Colonic mucosa (tissue), 4 donors: ENCODE results near the gene CACNA1H. TPM values are rescaled to one million over a fixed set of nuclear protein-coding genes. Genes with fewer than 3 reads are reported as not detected.

Source experiments
- DNase-seq: peaks from one replicate; pipeline ENCODE4 v3.0.0-alpha.2; 2020
- H3K27ac ChIP-seq: fragments of 200-600 bp; one replicate; pipeline ENCODE4 v1.8.0; 2021
- H3K27me3 ChIP-seq: fragments of 200-600 bp; one replicate; pipeline ENCODE4 v1.8.0; 2021
- H3K36me3 ChIP-seq: fragments of 200-600 bp; one replicate; pipeline ENCODE4 v1.8.0; 2021
- H3K4me1 ChIP-seq: fragments of 200-600 bp; one replicate; pipeline ENCODE4 v1.8.0; 2021; ENCODE audit warnings: mild to moderate bottlenecking
- H3K4me3 ChIP-seq: fragments of 200-600 bp; one replicate; pipeline ENCODE4 v1.8.0; 2021
- H3K9ac ChIP-seq, 2 donors: one replicate each; pipeline ENCODE4 v1.7.0; 2013; ENCODE audit warnings: control low read depth in 2 of 2, low read depth in 2 of 2, low read length in 2 of 2
- H3K9me3 ChIP-seq: fragments of 200-600 bp; one replicate; pipeline ENCODE4 v1.8.0; 2021
- CTCF ChIP-seq: fragments of 200-600 bp; IDR thresholded peaks from one replicate; pipeline ENCODE4 v1.8.0; 2022; ENCODE audit warnings: antibody characterized with exemption, mild to moderate bottlenecking
- intact Hi-C: fragments of 100-400 bp; cut with DNase I; formaldehyde crosslinking; loops from one replicate; pipeline ENCODE4 v1.14.1; 2022
- total RNA-seq, 2 donors: library from RNA; stranded (reverse); fragmentation: NEBNext Ultra II Directional in 1 of 2; extraction: Animal tissue kit (Norgen Biotek cat#: 25700) in 1 of 2; gene quantifications; one replicate each; pipeline ENCODE4 v1.2.1, GENCODE V29; 2021
- donor health status: healthy.
- donor health status: DM: no; HTN: no; CAD: no.
- donor health status: DM: no; HTN: no; CAD: no.

CACNA1H gene
- total RNA-seq, 2 donors from 2014 or later, result 2.1 to 14.6 TPM

GRCh38 chr16:1216296-1216619, 63.4 kb downstream of the CACNA1H start:
- intact Hi-C loops, result no loop called here
- no peaks in the 10 kb centered on the region for H3K36me3 ChIP-seq
- no peak overlapping the region for H3K4me3 ChIP-seq
- H3K9me3 ChIP-seq, result no peaks in the 10 kb centered on the region
- H3K9ac ChIP-seq, result no peak overlapping the region
- no peak for TF ChIP-seq CTCF
- no peaks in the 10 kb centered on the region for H3K4me1 ChIP-seq
- DNase-seq, result no peak
- no peaks in the 10 kb centered on the region for H3K27me3 ChIP-seq
- H3K27ac ChIP-seq, result no peak overlapping the region

- Histone ChIP-seq H3K36me3 (no peaks in the 10 kb centered on the region), H3K9ac (no peak overlapping the region), H3K27me3 (no peaks in the 10 kb centered on the region), H3K4me1 (no peaks in the 10 kb centered on the region), H3K27ac (no peak overlapping the region), H3K4me3 (no peak overlapping the region), H3K9me3 (no peaks in the 10 kb centered on the region)
- no peak for TF ChIP-seq CTCF
- intact Hi-C loops, result no loop called here
- no peak for DNase-seq
These were observed 63.9 kb downstream of the CACNA1H start for GRCh38 chr16:1216681-1217400.

GRCh38 chr16:1217526-1217925, 64.6 kb downstream of the CACNA1H start:
- H3K4me3 ChIP-seq, result no peak overlapping the region
- H3K9ac ChIP-seq, result no peak overlapping the region
- no peaks in the 10 kb centered on the region for H3K9me3 ChIP-seq
- no peak for TF ChIP-seq CTCF
- no peaks in the 10 kb centered on the region for H3K4me1 ChIP-seq
- no peaks in the 10 kb centered on the region for H3K27me3 ChIP-seq
- H3K27ac ChIP-seq, result no peak overlapping the region
- intact Hi-C loops, result no loop called here
- no peaks in the 10 kb centered on the region for H3K36me3 ChIP-seq
- DNase-seq, result no peak

- no peaks in the 10 kb centered on the region for H3K27me3 ChIP-seq
- H3K36me3 ChIP-seq, result no peaks in the 10 kb centered on the region
- no peaks in the 10 kb centered on the region for H3K9me3 ChIP-seq
- no peak overlapping the region for H3K4me3 ChIP-seq
- intact Hi-C loops, result no loop called here
- no peak for TF ChIP-seq CTCF
- DNase-seq, result no peak
- H3K27ac ChIP-seq, result no peak overlapping the region
- no peak overlapping the region for H3K9ac ChIP-seq
- no peaks in the 10 kb centered on the region for H3K4me1 ChIP-seq
These were observed 65.4 kb downstream of the CACNA1H start for GRCh38 chr16:1218061-1218929.

- DNase-seq, result no peak
- TF ChIP-seq CTCF, result no peak
- intact Hi-C loops, result no loop called here
- Histone ChIP-seq H3K4me3 (no peak overlapping the region), H3K27ac (no peak overlapping the region), H3K4me1 (no peaks in the 10 kb centered on the region), H3K9ac (no peak overlapping the region), H3K36me3 (no peaks in the 10 kb centered on the region), H3K9me3 (no peaks in the 10 kb centered on the region), H3K27me3 (no peaks in the 10 kb centered on the region)
These were observed 66.2 kb downstream of the CACNA1H start for GRCh38 chr16:1218930-1219611.
